GM12874 (cell line): ENCODE data around the gene TMEM63B.

Experiments
- CTCF ChIP-seq: IDR thresholded peaks from 2 replicates; pipeline ENCODE4 v1.5.1; 2011; ENCODE audit warnings: low read depth, mild to moderate bottlenecking, control low read depth, low read length, moderate library complexity; ENCODE audit not compliant: insufficient read depth

TMEM63B gene

GRCh38 chr6:44115866-44116265 lies 11.5 kb upstream of the TMEM63B start:
- TF ChIP-seq CTCF: no peak

DNA sequence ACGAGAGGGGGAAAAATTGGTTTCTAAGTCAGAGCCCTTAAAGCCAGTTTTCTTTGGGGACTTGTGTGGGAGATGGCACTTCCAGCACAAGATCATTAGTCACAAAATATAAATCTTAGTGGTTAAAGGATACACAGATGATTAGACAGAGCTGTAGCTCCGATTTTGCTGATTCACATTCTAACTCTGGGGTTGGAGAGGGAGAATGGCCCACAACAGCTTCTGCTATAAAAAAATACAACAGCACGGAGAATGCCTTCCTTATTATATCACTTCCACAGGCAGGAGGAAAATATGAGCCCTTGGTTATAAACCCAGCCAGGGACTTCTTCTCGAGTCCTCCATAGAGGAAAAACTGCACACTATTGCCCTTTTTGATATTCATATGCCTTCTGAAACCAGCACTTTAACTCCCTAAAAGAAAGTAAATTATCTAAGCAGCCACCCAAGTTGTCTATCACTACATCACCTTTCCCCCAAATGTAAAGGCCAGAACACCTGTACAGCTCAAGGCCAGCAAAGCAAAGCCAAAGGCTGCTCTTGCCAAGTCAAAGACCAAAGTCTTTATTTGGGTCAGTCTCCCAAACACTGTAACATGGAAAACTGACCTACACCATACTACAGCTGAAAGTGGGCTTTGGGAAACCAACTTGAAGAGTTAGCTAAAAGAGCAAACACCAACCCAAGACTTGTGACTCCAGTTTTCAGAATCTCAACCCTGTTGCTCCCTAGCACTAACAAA lies 10.5 kb upstream of the TMEM63B start:
- no peak for TF ChIP-seq CTCF

- no peak for TF ChIP-seq CTCF
These were observed 9.8 kb upstream of the TMEM63B start for GRCh38 chr6:44117397-44118128.

DNA sequence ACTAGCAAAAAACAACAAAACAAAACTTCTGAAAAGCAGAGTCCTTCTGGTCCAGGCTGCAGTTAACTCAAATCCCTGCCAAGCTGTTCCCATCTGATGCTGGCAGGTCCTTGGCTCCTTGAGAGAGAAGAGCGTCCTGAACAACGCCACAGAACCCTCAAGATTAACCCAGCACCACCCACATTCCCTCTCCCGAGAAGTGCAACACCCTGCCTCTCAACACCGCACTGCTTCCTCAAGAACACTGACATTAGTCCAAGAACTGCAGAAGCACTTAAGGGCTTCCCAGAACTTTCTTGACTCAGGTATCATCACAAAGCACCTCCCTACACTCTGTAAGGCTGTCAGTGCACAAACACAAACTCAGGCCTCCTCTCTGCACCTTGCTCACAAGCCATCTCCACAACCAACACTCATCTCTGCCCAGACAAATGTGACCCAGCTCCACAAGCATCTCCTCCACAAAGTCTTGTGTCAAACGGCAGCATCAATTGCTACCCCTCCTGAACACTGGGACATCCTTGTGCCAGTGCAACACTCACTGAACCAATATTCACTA lies 7.6 kb upstream of the TMEM63B start:
- TF ChIP-seq CTCF: no peak

DNA sequence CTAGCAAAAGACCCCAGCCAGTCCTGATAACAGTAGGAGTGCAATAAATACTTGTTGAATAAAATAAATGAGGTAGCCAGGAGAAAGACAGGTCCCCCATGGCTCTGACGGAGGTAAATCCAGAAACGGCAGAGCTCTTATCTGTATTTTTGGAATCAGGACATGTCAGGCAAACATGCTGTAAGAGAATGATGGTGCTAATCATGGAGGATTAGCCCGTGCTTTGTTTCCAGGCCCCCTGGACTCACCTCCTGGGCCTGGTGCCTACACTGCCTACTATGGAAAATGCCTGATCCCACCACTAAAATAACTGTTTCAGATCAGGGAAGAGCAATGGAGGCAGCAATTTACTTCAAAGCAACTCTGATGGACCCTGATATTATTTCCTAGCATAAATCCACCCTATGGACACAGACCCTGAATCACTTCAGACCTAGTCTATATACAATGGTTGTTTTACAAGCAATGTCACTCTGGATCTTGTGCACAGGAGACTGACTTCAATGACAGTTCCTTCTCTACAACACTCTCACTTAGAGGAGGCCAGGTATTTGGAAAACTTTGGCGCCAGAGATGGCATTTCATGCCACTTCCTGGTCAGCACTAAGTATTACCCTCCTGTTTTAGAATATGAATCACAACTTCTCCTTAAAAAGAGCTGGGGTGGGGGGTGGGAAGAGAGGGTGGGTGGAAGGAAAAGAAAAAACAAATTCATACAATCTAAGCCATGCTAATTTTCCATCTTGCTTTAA lies 6.5 kb upstream of the TMEM63B start:
- TF ChIP-seq CTCF: no peak

- no peak for TF ChIP-seq CTCF
These were observed 4.6 kb upstream of the TMEM63B start for GRCh38 chr6:44122801-44123200.

- TF ChIP-seq CTCF: no peak
These were observed 3.8 kb upstream of the TMEM63B start for GRCh38 chr6:44123544-44123943.
